KMS-11 (cell line): ENCODE data around the gene PYCR2.

ENCODE experiments used
- H2AFZ ChIP-seq: fragments of 200-600 bp; sonication (generic); 2 replicates; pipeline ENCODE4 v1.6.1; 2016; ENCODE audit warnings: antibody characterized with exemption, mixed run types, low read depth
- H3K27ac ChIP-seq: fragments of 200-600 bp; sonication (generic); 2 replicates; pipeline ENCODE4 v1.6.1; 2016; ENCODE audit warnings: mild to moderate bottlenecking, mixed run types
- H3K27me3 ChIP-seq: fragments of 200-600 bp; sonication (generic); 2 replicates; pipeline ENCODE4 v1.6.1; 2017; ENCODE audit warnings: mild to moderate bottlenecking, low read depth, mixed run types, moderate library complexity; ENCODE audit not compliant: insufficient read depth
- H3K36me3 ChIP-seq: fragments of 200-600 bp; sonication (generic); 2 replicates; pipeline ENCODE4 v1.6.1; 2017; ENCODE audit warnings: mild to moderate bottlenecking, mixed run types; ENCODE audit not compliant: insufficient read depth
- H3K4me1 ChIP-seq: fragments of 200-600 bp; sonication (generic); 2 replicates; pipeline ENCODE4 v1.6.1; 2016; ENCODE audit warnings: mild to moderate bottlenecking, low read depth, mixed run types; ENCODE audit not compliant: poor library complexity, severe bottlenecking
- H3K4me2 ChIP-seq: fragments of 200-600 bp; sonication (generic); 2 replicates; pipeline ENCODE4 v1.7.0; 2016; ENCODE audit warnings: mild to moderate bottlenecking, mixed run types
- H3K4me3 ChIP-seq: fragments of 200-600 bp; sonication (generic); IDR thresholded peaks from 2 replicates; pipeline ENCODE4 v1.6.1; 2017; ENCODE audit warnings: low read depth, low read length, mixed read lengths; ENCODE audit not compliant: insufficient read depth
- H3K79me2 ChIP-seq: fragments of 200-600 bp; sonication (generic); 2 replicates; pipeline ENCODE4 v1.6.1; 2016; ENCODE audit warnings: low read depth, mixed run types; ENCODE audit not compliant: insufficient read depth
- H3K9ac ChIP-seq: fragments of 200-600 bp; sonication (generic); 2 replicates; pipeline ENCODE4 v1.6.1; 2016; ENCODE audit warnings: mild to moderate bottlenecking, mixed run types
- H4K20me1 ChIP-seq: fragments of 200-600 bp; sonication (generic); 2 replicates; pipeline ENCODE4 v1.6.1; 2016; ENCODE audit warnings: mild to moderate bottlenecking, mixed run types; ENCODE audit not compliant: insufficient read depth
- CTCF ChIP-seq: fragments of 200-600 bp; sonication (generic); conservative IDR thresholded peaks from 2 replicates; pipeline ENCODE4 v1.6.1; 2017; ENCODE audit warnings: low read depth, mild to moderate bottlenecking, antibody characterized with exemption, low read length, moderate library complexity, mixed read lengths

PYCR2 gene

GRCh38 chr1:225872075-225872430, 52.0 kb downstream of the PYCR2 start:
- H3K4me2 ChIP-seq, result no peak overlapping the region

GRCh38 chr1:225871359-225872074, 52.5 kb downstream of the PYCR2 start:
- Histone ChIP-seq H3K4me3 (no peak overlapping the region), H3K9ac (no peak overlapping the region), H3K4me2 (no peak overlapping the region), H3K79me2 (no peaks in the 10 kb centered on the region), H3K4me1 (peaks cover 12% of the 10 kb centered on the region), H3K27ac (no peak overlapping the region), H2AFZ (no peak overlapping the region), H4K20me1 (no peaks in the 10 kb centered on the region), H3K36me3 (peaks cover 7% of the 10 kb centered on the region; the same call in 1 of the 2 replicates), H3K27me3 (no peaks in the 10 kb centered on the region)
- TF ChIP-seq CTCF, result no peak

More at GRCh38 chr1:225872075-225872430, 52.0 kb downstream of the PYCR2 start:
- Histone ChIP-seq H3K36me3 (peaks cover 7% of the 10 kb centered on the region; the same call in 1 of the 2 replicates), H3K4me1 (peaks cover 12% of the 10 kb centered on the region), H4K20me1 (no peaks in the 10 kb centered on the region), H3K79me2 (no peaks in the 10 kb centered on the region), H3K4me3 (no peak overlapping the region), H3K27me3 (no peaks in the 10 kb centered on the region), H3K9ac (no peak overlapping the region), H2AFZ (no peak overlapping the region), H3K27ac (no peak overlapping the region)
- TF ChIP-seq CTCF, result no peak

- Histone ChIP-seq H3K9ac (no peak overlapping the region), H4K20me1 (no peaks in the 10 kb centered on the region), H3K27ac (no peak overlapping the region), H3K79me2 (no peaks in the 10 kb centered on the region), H3K4me3 (no peak overlapping the region), H3K4me1 (peaks cover 8% of the 10 kb centered on the region), H3K27me3 (no peaks in the 10 kb centered on the region), H3K36me3 (peaks cover 7% of the 10 kb centered on the region; the same call in 1 of the 2 replicates), H3K4me2 (no peak overlapping the region), H2AFZ (no peak overlapping the region)
- TF ChIP-seq CTCF, result no peak
Measured at GRCh38 chr1:225870911-225871310, 53.1 kb downstream of the PYCR2 start.
